Stomach (tissue), 9 donors: ENCODE measurements around the gene LMNTD2. TPM values are rescaled to one million over a fixed set of nuclear protein-coding genes. Genes with fewer than 3 reads are reported as not detected.

Source experiments
- DNase-seq, 2 donors: peaks; one replicate each; pipeline versions ENCODE4 v3.0.0 to v3.0.0-alpha.2; 2013 to 2019
- H3K27ac ChIP-seq, 5 donors: fragments of 200-600 bp in 4 of 5; sonication (generic) in 4 of 5; one replicate each; pipeline ENCODE4 v1.5.1; 2013 to 2019; ENCODE audit warnings: mild to moderate bottlenecking in 1 of 5, moderate library complexity in 1 of 5
- H3K27me3 ChIP-seq, 3 donors: fragments of 200-600 bp; sonication (generic); one replicate each; pipeline ENCODE4 v1.5.1; 2017 to 2019; ENCODE audit warnings: mixed run types in 1 of 3
- H3K36me3 ChIP-seq, 4 donors: fragments of 200-600 bp; sonication (generic); 1 replicate in 3 of 4; 2 replicates in 1 of 4; pipeline ENCODE4 v1.5.1; 2016 to 2019
- H3K4me1 ChIP-seq, 4 donors: fragments of 200-600 bp; sonication (generic); one replicate each; pipeline ENCODE4 v1.5.1; 2016 to 2019
- H3K4me3 ChIP-seq, 4 donors: fragments of 200-600 bp; sonication (generic) in 3 of 4; one replicate each; pipeline ENCODE4 v1.5.1; 2016 to 2019; ENCODE audit warnings: mild to moderate bottlenecking in 1 of 4
- H3K9me3 ChIP-seq, 4 donors: fragments of 200-600 bp; sonication (generic); one replicate each; pipeline ENCODE4 v1.5.1; 2016 to 2019
- CTCF ChIP-seq, 7 experiments: fragments of 450-650 bp in 4 of 7; fragments of 200-600 bp in 3 of 7; sonication (generic) in 3 of 7; IDR thresholded peaks; one replicate each; pipeline ENCODE4 v1.5.1; 2016 to 2019; ENCODE audit warnings: antibody characterized with exemption in 7 of 7, control low read depth in 2 of 7, mild to moderate bottlenecking in 1 of 7
- EP300 ChIP-seq: sonication (generic); formaldehyde crosslinking; IDR thresholded peaks from one replicate; pipeline ENCODE4 v1.6.1; 2017; ENCODE audit warnings: antibody characterized with exemption
- POLR2A ChIP-seq, 4 donors: fragments of 450-650 bp; IDR thresholded peaks; one replicate each; pipeline ENCODE4 v1.6.1; 2016; ENCODE audit warnings: antibody characterized with exemption in 4 of 4, control low read depth in 2 of 4, mild to moderate bottlenecking in 1 of 4, moderate library complexity in 1 of 4
- POLR2AphosphoS5 ChIP-seq, 3 donors: sonication (generic); formaldehyde crosslinking; IDR thresholded peaks; one replicate each; pipeline ENCODE4 v1.6.1; 2016; ENCODE audit warnings: antibody characterized with exemption in 3 of 3
- WGBS, 5 donors: extraction: QIAGEN DNeasy Blood & Tissue Kit in 3 of 5; methylation state at CpG; one replicate each; pipeline versions ENCODE4 v1.1.5 to v1.1.7; 2013 to 2018; 5-methylcytosine and 5-hydroxymethylcytosine counted together
- intact Hi-C: fragments of 100-400 bp; cut with DNase I; formaldehyde crosslinking; loops from one replicate; pipeline ENCODE4 v1.15.1; 2023; ENCODE audit warnings: low total_unique reads
- polyA plus RNA-seq, 3 donors: library from polyadenylated mRNA; stranded (reverse); fragments of 200-250 nt; gene quantifications; one replicate each; pipeline ENCODE4 v1.2.3, GENCODE V29; 2013
- total RNA-seq, 5 donors: library from RNA; depleted of rRNA; stranded (reverse); fragments of >200 nt; gene quantifications; one replicate each; pipeline versions ENCODE4 v1.1.0 to v1.2.3, GENCODE V29; 2014 to 2016
- donor health status: healthy with polysubstance abuse.
- donor health status: Bipolar disorder and iron deficiency.
- donor health status: healthy.

The LMNTD2 gene
- total and polyA plus RNA-seq, 8 donors = 0.55 to 92.7 (median 8.2) TPM

DNA sequence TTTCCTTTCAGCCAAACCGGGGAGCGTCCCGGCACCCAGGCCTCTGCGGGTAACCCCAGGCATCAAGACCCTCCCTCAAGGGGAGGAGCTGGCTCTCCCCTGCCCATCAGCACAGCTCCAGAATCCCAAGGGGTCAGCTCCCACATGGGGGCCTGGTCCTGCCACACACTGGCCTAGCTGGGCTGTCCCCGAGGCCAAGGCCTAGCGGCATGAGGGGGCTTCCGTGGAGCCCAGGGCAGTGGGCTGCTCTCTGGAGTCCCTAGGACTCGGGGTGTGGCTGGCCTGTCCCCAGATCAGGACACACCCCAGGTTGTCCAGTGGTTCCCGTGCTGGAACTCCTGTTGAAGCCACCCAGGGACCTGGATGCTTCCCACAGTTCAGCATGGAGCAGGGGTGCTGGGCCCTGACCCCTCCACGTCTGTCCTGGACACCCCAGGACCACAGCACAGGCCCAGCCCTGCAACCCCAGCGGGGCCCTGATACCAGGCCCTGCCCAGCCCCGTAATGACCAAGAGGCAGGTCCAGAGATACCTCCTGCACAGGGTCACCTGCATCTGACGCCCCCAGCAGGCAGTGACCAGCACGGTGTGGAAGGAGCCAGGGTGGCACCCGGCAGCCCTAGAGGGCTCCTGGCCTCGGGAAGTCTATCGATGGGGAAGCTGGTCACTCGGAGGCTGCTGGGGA, 30.7 kb downstream of the LMNTD2 start:
- peak in 1 of 2 donors; percentile 2 for DNase-seq
- no peak for TF ChIP-seq CTCF (IDR thresholded peaks at IDR 0.05)
- no peak for TF ChIP-seq EP300
- TF ChIP-seq POLR2AphosphoS5 (IDR thresholded peaks at IDR 0.05) = no peak
- no peak for TF ChIP-seq POLR2A (IDR thresholded peaks at IDR 0.05)
- 68 to 79% (median 76%) methylated on average over 11 to 18 of the region's 18 CpGs for WGBS, 5 donors
- Histone ChIP-seq H3K4me1 (peaks cover 14 to 24% (median 22%) of the 10 kb centered on the region in 4 donors), H3K36me3 (peaks cover 13 to 36% (median 33%) of the 10 kb centered on the region in 4 donors), H3K27ac (no peak overlapping the region), H3K27me3 (no peaks in the 10 kb centered on the region), H3K9me3 (no peaks in the 10 kb centered on the region), H3K4me3 (no peak overlapping the region)
- intact Hi-C loops = no loop called here

GRCh38 chr11:528815-529727, 31.5 kb downstream of the LMNTD2 start:
- no peak overlapping the region for H3K4me3 ChIP-seq
- no peaks in the 10 kb centered on the region for H3K9me3 ChIP-seq
- H3K4me1 ChIP-seq = peaks cover 7 to 16% (median 14%) of the 10 kb centered on the region in 4 donors
- peaks cover 13 to 36% (median 32%) of the 10 kb centered on the region in 4 donors for H3K36me3 ChIP-seq
- no peak for TF ChIP-seq POLR2A (IDR thresholded peaks at IDR 0.05)
- no peak for TF ChIP-seq EP300
- TF ChIP-seq CTCF (IDR thresholded peaks at IDR 0.05) = no peak
- TF ChIP-seq POLR2AphosphoS5 (IDR thresholded peaks at IDR 0.05) = no peak
- H3K27me3 ChIP-seq = no peaks in the 10 kb centered on the region
- intact Hi-C loops = no loop called here
- no peak overlapping the region for H3K27ac ChIP-seq
- DNase-seq = peak in 1 of 2 donors; percentile 12
- WGBS, 5 donors = 67 to 76% (median 74%) methylated on average over 18 to 29 of the region's 29 CpGs

GRCh38 chr11:528166-528814, 32.2 kb downstream of the LMNTD2 start:
- DNase-seq = peak in 1 of 2 donors; percentile 6
- intact Hi-C loops = no loop called here
- H3K4me1 ChIP-seq = peaks cover 0 to 8% (median 7%) of the 10 kb centered on the region in 4 donors
- H3K27me3 ChIP-seq = no peaks in the 10 kb centered on the region
- WGBS, 5 donors = 82 to 91% (median 84%) methylated on average over 13 to 30 of the region's 30 CpGs
- no peak overlapping the region for H3K27ac ChIP-seq
- H3K36me3 ChIP-seq = peaks cover 13 to 32% (median 27%) of the 10 kb centered on the region in 4 donors
- H3K4me3 ChIP-seq = no peak overlapping the region
- no peak for TF ChIP-seq EP300
- no peak for TF ChIP-seq POLR2A (IDR thresholded peaks at IDR 0.05)
- no peak for TF ChIP-seq CTCF (IDR thresholded peaks at IDR 0.05)
- TF ChIP-seq POLR2AphosphoS5 (IDR thresholded peaks at IDR 0.05) = no peak
- H3K9me3 ChIP-seq = no peaks in the 10 kb centered on the region

GRCh38 chr11:526192-526591, 34.3 kb downstream of the LMNTD2 start:
- no peaks in the 10 kb centered on the region for H3K9me3 ChIP-seq
- H3K27ac ChIP-seq = no peak overlapping the region
- no peak for DNase-seq
- WGBS, 5 donors = 74 to 83% (median 77%) methylated on average over 10 to 17 of the region's 17 CpGs
- intact Hi-C loops = no loop called here
- H3K36me3 ChIP-seq = peaks cover 2 to 11% (median 6%) of the 10 kb centered on the region in 4 donors
- H3K4me1 ChIP-seq = no peaks in the 10 kb centered on the region
- H3K4me3 ChIP-seq = no peak overlapping the region
- TF ChIP-seq POLR2A (IDR thresholded peaks at IDR 0.05) (no peak), POLR2AphosphoS5 (IDR thresholded peaks at IDR 0.05) (no peak), CTCF (IDR thresholded peaks at IDR 0.05) (no peak), EP300 (no peak)
- no peaks in the 10 kb centered on the region for H3K27me3 ChIP-seq
